Endometrial microvascular endothelial cells (primary cell): Measurements from ENCODE around the gene ITPRIP. TPM values are rescaled to one million over a fixed set of nuclear protein-coding genes. Genes with fewer than 3 reads are reported as not detected.

Experiments used
- in situ Hi-C: cut with HindIII; loops from 2 replicates; pipeline ENCODE4 v1.10.0; 2017; ENCODE audit warnings: low sequenced_read_pairs, low pct_unique_long_range_greater_than_20kb; ENCODE audit errors: inconsistent ontology term
- total RNA-seq: library from RNA; depleted of rRNA; stranded (reverse); fragments of >200 nt; gene quantifications from one replicate; pipeline ENCODE4 v1.2.3, GENCODE V29; 2015; ENCODE audit errors: inconsistent ontology term

The ITPRIP gene
- total RNA-seq, 1 donor from 2014 or later, result 51.8 TPM

DNA sequence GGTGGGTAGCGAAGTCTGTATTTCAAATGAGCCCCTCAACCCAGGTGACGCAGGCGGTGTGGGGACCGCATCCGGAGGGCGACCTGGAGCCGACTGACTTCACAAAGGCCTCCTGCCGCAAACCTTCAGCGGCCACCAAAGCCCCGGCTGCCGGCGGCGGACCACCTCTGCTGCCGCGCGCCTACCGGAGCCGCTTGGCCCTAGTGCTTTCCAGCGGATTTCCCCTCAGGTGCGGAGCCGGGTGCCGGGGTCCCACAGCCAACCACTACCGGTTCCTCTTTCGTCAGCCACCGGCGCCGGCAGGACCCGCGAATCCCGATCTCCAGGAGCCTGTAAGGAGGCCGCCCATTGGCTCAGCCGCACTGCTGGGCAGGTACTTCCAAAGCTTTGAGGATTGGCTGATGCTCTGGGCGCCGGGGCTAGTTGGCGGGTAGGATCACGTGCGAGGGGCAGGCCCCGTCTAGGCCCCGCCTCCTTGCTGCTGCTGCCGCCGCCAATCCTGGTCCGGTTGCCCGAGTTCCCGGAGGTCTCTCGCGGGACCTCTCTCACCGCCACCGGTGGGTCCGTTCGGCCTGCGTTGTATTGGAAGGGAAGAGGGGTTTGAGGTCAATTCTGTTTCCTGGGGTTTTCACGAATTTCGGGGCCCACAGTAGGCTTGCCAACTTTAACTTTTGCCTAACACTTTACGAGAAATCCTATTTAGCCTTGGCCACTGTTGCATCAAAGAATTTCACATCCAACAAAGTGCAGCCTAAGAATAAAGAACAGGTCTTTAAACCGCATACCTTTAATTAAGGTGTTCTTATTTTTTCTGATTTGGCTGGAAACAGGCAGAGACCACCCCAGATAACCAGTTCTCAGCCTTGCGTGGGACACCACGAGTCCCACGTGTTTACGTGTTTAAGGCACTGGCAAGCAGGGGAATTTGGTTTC is 69.3 kb downstream of the ITPRIP start, which contains the start of gene GSTO2:
TSS of gene GSTO2 (plus strand) at position 472 of the 933 bp plus-strand sequence. CDS start 5,732 bp downstream, outside the sequence.
- in situ Hi-C loops, result no loop called here

DNA sequence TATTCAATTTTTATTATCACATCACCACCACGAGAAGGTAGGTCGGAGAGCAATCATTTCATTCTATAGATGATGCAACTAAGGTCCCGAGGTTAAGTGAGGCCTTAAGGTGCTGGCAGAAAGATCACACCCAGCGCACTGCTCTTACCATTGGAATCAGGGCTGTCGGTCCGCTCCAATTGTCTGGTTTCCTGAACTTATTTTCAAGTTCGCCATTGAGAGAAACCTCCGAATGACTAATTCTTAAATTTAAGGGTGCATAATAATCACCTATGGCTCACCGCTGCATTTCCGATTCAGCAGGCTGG is 69.9 kb downstream of the ITPRIP start:
- in situ Hi-C loops, result no loop called here

- in situ Hi-C loops, result no loop called here
Observed at GRCh38 chr10:104267721-104268404, 70.4 kb downstream of the ITPRIP start.

DNA sequence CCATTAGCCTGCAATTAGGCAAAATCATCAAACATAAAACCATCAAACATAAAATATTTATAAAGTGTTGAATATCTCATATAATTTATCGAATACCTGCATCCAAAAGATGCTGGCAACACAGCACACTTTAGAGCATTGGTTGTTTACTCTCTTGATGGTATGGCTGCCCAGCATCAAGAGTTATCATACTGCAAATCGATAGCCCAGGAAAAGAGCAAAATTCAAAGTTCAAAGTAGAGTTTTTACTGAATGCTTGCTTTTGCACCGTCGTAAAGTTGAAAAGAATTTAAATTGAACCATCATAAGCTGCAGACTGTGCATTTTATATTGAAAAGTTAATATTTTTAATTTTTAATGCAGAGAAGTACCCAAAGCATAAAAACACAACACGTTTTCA is 73.5 kb downstream of the ITPRIP start:
- in situ Hi-C loops, result no loop called here

GRCh38 chr10:104262055-104262454 is 76.2 kb downstream of the ITPRIP start:
- in situ Hi-C loops, result no loop called here

DNA sequence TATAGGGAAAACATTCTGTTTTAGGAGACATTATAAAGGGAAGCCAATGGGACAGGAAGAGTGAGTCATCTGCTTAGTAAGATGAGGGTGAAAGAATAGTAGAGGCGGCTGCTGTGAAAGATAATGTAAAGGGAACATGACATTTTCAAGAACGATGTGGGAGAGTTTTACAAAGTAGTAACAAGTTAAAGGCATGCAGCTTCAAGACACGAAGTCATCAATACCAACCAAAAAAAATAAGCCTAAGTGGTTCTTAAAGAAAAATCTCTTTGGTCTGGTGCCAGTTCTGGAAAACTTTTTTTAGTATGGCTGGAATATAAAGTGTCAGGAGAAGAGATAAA is 77.5 kb downstream of the ITPRIP start:
- in situ Hi-C loops, result no loop called here

DNA sequence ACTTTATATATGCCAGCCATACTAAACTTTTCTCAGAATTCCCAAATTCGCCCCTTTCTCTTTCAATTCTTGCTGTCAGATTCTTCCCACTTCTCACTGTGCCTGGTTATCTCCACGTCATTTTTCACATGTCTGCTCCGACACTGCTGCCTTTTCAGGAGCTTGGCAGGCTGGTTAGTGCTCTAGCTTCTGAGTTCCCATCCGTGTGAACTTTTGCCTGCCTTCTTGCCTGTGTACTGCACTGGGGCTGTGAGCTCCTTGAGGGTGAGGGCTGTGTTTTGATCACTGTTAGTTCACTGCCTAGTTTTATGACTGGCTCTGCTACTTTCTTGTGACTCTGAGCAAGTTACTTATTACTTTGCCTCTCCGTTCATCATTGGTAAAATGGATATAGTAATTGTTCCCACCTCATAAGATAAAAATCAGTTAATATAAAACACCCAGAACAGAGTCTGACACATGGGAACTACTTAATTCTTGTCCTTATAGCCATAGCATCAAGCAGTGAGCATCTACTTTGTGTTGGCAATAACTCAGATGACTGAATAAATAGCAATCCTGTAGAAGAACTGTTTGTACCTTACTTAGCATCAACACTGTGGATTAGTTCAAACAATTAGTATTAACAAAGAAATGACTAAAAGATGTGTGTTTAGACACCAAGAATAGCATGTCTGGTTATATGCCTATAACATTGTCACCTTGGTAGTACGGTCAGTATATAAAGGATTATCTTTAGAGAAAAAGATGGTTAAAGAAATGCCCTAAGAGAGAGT is 78.1 kb downstream of the ITPRIP start:
- in situ Hi-C loops, result no loop called here

Other genes with a start within 250 kb of the ITPRIP start
- gene SFR1, start 216.3 kb downstream of the ITPRIP start, total RNA-seq, result 11.5 TPM
- gene CFAP43, start 106.1 kb downstream of the ITPRIP start, total RNA-seq, result 0.56 TPM
- 250 TPM for gene GSTO1, start 83.6 kb downstream of the ITPRIP start, total RNA-seq
- gene GSTO2, start 69.3 kb downstream of the ITPRIP start, total RNA-seq, result 0.19 TPM
- gene CFAP58, start 15.4 kb upstream of the ITPRIP start, total RNA-seq, result 0.28 TPM